NCI-H460 (cell line): ENCODE measurements around the gene SEMA5B. TPM values are rescaled to one million over a fixed set of nuclear protein-coding genes. Genes with fewer than 3 reads are reported as not detected.

Source experiments
- DNase-seq: peaks from one replicate; pipeline ENCODE4 v3.0.0-alpha.2; 2016; ENCODE audit warnings: low read depth; ENCODE audit errors: extremely low read depth
- total RNA-seq: library from RNA; depleted of rRNA; stranded (reverse); fragments of >200 nt; shearing (Covaris generic); gene quantifications from 2 replicates; pipeline ENCODE4 v1.2.3, GENCODE V29; 2014

Gene SEMA5B
- total RNA-seq, 1 experiment from 2014 or later, result 0.07 TPM

DNA sequence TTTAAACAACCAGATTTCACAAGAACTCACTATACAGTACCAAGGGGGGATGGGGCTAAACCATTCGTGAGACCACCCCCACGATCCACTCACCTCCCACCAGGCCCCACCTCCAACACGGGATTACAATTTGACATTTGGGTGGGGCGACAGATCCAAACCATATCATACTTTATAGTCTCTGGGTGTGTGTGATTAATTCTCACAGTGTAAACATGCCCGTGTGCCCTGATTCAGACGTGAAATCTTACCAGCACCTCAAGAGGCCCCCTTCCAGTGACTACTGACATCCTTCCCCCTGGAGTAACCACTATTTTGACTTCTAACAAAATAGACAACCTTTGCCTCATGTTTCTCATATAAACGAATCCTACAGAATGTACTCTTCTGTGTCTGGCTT lies 34.3 kb upstream of the SEMA5B start:
- no peak for DNase-seq

DNA sequence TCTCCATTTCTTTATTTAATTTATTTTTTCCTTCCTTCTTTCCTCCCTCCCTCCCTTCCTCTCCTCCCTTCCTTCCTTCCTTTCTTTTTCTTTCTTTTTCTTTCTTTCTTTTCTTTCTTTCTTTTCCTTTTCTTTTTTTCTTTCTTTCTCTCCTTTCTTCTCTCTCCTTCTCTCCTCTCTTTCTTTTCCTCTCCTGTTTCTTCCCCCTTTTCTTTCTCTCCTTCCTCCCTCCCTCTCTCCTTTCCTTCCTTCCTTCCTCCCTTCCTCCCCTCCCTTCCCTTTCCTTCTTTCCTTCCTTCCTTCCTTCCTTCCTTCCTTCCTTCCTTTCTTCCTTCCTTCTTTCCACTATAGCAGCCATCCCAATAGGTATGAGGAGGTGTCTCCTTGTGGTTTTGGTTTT lies 32.5 kb upstream of the SEMA5B start:
- no peak for DNase-seq

DNA sequence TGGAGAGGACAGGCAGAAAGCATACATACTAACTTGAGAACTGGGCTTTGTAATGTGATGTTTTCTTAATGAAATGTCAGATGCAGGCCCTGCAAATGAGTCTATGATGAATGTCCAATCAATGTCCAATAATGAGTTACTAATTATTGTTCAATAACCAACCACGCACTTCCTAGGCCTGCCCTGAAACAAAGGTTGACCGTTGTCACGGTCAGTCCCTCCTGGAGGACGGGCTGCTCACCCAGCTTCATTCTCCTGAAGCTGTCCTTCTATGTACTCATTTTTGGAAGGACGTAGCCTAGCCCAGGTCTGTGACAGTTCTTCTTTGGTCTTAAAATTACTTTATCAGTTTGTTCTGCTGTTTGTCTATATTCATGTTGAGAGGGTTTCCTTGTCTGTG lies 30.9 kb upstream of the SEMA5B start:
- no peak for DNase-seq

DNA sequence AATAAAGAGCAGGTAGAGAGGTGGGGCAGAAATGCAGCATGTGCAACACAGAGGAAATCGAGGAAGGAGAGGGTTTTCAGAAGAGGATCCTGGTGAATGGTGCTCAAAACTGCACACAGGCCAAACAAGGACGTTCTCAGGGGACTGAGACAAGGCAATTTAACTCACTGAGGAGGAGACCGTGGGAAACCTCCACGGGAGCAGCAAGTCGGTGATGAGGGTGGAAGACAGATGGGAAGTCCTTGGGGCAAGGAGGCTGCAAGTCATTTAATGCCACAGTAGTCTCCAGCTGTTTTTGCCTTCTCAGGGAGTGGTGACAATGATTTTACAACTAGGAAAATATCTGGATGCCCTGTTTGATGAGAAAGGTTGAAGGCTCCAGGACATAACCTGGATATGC lies 27.8 kb upstream of the SEMA5B start:
- DNase-seq, result no peak

DNA sequence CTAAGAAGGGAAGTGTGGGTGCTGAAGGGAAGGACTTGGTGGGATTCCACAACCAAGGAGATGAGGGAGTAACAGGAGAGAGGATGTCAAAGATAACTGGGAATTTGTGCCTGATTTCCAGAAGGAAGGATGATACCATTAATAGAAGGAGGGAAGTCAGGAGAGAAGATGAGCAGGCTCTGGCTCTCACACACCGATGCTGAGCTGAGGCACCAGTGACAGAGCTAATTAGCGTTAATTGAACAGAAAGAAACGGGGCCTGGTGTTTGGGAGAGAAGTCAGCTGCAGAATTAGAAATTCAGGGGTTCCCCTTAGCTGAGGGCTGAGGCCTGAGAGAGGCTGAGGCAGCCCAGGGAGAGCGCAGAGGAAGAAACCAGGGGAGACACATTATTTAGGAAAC lies 27.4 kb upstream of the SEMA5B start:
- no peak for DNase-seq

DNA sequence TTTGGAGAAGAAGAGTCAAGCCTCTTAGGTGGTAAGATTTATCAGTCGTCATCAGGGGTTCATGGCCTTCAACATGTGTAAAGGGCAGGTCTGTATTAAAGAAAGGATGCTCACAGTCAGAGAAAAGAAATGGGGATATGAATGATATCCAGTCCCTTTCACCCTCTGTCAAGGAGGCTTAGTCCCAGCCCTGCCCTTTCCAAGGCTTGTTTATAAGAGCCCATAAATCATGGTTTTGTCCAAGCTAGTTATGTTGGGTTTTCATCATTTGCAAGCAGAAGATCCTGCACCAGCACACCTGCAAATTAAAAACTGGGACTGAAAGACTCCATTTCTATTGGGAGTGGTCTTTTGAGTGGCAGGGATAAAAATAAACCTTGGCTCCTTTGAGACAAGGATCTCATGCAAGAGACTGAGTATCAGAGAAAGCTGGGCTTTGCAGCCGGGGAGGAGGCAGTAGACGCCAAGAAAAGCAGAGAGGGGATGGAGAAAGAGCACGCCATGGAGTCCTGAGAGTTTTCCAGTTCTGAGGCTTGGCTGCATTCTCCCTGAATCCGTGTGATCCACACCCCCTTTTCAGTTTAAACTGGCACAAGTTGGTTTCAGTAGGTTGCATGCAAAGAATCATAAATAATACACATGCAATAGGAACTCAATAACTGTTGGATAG lies 26.7 kb upstream of the SEMA5B start:
- no peak for DNase-seq

DNA sequence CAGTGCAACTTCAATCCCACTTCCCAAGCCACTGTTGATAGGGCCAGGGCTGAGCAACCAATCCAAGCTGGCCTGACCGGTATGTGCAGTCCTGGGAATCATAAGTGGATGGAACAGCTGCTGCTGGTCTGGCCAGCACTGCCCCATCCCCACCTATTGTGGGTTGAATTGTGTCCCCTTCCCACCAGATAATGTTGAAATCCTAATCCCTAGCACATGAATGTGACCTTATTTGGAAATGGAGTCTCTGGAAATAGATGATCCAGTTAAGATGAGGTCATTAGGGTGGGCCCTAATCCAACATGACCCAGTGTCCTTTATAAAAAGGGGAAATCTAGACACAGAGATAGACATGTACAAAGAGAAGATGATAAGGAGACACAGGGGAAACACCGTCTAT lies 25.5 kb upstream of the SEMA5B start:
- no peak for DNase-seq

DNA sequence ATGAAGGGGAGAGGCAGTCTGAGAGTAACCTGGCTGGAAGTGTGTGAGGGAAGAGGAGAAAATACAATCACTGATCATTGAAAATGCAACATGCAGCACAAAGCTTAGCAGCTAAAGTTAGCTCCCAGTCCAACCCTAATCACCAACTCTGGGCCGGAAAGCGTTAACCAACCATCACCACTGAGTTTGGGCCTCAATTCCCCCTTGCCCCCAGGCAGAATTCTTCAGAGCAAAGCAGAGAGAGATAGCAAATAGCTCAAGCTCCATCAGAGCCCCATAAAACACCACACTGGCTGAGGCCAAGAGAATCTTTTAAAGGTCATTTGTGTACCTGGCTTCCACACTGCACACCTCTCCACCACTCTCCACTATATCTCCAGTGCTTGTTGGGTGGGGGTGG lies 23.1 kb upstream of the SEMA5B start:
- no peak for DNase-seq

DNA sequence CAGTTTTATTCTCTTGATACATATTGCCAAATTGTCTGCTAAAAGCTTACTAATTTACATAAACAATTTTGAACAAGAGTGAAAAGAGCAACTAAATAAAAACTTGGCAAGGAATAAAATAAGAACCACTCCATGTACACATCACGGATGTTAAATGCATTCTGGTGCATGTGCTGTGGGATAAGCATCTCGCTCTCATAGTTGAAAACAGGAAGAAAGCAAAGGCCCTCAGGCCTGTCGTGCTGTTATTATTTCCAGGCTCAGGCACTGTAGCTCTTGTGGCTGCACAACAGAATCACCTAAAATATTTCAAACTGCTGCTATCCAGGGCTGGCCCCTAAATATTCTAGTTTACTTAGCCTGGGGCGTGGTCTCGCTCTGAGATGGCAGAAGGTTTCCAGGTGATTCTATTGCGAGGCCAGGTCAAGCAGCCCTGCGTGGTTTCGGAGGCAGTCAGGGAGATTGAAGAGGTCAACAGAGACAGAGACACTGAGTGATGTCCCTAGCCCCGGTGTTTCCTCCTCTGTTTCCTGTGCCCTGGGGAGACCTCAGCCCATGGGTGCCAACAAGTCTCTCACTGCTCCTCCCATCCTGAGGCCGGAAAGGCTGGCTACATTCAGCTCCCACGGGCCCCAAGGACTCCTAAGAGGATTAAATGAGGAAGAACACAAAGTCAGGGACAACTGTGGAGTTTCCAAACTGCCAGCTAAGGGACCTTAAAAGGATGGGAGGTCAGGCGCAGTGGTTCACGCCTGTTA lies 21.1 kb upstream of the SEMA5B start:
- DNase-seq, result no peak

DNA sequence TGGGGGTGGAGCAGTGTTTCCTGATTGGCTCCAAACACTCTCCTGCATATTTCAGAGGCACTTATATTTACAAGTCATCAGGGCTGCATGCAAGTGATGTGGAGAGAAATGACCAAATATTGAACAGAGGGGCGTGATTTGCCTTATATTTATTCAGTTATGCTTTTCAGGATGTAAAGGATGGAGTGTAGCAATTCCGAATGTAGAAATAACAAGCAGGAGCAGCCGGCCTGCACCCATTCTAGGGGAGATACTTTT lies 19.4 kb upstream of the SEMA5B start:
- no peak for DNase-seq

DNA sequence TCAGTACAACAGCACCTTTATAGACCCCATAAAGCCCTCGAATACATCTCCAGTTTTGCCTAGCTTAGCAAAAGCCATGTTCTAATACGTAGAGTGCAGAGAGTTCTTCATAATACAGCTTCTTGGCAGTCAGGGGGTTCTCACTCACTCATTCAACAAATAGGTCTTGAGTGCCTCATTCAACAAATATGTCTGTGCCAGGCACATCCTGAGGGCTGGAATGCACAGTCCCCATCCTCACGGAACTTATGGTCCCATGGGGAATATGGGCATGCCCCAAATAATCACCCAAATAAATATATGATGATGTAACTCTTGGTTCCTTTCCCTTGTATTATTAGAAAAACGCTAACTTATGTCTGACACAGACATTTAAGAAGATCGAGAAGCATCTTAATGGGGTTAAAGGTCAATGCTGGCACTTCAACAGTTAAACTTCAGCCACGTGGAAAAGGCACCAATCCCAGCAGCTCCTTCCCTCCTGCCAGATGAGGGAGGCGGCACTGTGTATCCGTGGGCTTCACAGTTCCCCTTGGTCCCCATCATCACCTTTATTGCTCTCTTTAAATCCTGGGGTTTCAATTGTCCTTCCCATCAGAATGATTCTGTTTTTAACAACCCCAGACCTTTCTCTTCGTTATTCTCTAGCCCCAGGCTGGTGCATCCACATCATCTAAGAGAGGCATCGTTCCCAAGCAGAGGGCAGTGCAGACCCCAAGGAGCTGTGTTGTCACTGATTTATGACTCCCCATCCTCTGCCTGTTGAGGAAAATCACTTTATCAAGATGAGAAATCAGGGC lies 18.9 kb upstream of the SEMA5B start:
- no peak for DNase-seq

DNA sequence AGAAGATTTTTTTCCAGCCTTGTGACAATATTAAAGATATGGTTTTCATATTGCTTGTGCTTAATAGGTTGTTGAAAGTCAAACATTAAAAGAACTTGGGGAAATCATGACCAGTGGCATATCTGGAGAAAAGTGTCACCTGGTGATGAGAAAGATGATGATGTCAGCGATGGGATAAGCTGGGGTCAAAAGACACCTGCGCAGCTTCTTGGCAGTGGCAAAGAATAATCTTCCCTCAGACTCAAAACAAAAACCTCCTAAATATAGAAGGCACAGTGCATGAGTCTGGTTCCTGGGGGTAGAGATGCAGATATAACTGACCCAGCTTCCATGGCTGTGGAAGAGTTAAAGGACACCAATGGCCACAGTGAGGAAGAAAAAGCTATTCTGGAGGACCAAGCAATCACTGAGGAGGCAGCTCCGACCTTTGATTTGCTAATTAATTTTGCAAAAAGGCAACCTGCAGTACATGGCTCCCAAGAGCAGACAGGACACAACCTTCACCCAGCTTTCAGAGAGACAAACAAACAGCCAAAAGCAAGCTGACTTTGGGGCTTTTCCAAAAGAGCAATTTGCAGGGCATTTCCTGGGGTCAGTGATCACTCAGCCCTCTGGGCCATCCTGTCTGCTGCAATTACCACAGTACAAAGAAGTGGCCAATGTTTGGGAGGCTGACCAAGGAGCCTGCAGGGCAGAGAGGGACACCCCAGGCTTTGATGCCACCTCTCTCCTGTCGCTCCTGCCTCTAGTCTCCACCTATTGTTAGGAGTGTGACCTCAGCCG lies 17.6 kb upstream of the SEMA5B start:
- DNase-seq, result no peak

DNA sequence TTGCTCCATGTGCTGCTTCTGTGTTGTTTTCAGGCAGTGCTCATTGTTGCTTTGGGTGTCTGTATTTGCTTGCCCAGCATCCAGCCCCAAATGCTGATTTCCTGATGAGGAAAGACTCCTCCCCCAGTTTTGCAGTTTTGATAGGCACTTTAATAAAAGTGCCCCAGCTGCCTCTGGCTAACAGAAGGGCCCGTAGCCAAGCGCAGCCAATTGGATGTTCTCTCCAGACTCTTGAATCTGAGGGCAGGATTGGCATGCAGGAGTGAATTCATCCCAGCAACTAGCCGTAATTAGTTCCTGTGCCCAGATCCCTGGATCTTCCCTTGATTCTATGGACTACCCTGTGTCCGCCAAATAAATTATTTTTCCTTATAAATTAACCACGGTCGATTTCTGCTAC lies 14.8 kb upstream of the SEMA5B start:
- DNase-seq, result no peak

DNA sequence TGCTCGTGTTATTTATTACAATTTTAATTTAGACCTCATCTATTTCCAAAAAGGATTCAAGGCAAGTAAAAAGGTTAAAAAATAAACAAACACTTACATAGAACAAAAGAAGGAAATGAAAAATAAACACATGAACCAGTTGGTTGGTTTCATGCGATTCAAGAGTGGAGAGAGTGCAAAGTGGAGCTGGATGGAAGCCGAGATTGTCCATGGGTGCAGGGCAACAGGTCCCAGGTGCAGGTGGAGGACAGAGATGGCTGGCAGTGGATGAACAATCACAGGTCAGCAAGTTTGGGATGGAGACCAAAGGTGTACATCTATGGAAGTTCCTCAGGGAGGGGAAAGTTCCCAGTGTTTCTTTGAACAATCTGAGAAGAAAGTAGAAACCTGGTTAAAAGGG lies 11.6 kb upstream of the SEMA5B start:
- DNase-seq, result no peak

DNA sequence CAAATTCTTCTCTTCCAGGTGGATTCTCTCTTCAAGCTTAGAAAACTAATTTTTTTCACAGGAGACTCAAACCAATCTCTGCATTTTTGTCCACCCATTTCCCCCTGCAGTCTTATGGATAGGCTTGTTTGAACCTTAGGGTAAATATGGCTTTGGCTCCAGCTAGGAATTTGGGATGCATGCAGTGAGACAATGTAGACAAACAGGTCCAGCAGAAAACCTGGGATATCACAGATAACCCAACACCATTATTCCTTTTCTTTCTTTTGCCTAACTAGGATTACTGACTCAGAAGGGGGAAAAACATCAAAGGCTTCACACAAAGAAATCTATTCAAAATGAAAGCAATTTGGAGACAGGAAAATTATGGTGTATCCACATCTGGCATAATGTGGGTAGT lies 11.2 kb upstream of the SEMA5B start:
- DNase-seq, result no peak

DNA sequence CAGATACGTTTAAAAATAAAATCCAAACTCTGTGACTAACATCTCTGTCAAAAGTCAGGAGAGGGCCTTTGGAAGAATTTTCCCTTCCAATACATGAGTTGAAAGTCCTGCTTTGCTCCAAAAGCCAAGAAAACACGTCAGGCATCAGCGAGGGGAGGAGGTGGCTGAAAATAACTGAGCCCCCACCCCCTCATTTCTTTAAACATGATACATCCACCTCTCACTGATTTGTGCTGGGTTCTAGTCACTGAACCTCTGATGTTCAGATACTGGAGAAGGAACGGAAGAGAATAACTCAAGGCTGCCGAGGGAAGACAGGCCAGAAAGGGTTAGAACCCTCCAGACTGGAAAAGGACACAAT lies 9.4 kb upstream of the SEMA5B start:
- DNase-seq, result no peak

DNA sequence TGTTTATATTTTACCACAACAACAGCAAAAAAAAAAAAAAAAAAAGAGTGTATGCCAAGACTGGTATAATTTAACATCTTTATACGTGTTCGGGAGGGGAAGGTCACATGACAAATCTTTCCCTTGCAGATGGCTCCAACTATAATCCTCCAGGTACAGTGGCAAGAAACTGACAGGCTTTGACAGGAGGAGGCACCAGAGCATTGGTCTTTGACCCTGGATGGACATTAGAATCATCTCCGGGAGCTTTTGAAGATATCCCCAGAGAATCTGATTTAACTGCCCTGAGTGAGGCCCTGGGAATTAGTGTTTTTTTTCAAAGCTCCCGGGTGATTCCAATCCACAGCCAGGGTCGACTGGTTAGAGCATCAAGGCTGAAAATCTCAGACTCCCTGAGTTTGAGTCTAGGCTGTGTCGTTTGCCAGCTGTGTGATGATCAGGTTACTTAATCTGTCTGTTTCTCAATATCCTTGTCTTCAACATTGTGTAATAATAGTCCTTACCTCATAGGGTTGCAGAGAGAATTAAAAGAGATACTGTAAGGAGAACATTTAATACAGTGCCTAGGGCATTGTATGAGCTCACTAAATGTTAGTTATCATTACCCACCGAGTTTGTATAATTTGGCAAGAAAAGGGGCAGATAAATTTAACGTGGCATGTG lies 8.9 kb upstream of the SEMA5B start:
- no peak for DNase-seq

DNA sequence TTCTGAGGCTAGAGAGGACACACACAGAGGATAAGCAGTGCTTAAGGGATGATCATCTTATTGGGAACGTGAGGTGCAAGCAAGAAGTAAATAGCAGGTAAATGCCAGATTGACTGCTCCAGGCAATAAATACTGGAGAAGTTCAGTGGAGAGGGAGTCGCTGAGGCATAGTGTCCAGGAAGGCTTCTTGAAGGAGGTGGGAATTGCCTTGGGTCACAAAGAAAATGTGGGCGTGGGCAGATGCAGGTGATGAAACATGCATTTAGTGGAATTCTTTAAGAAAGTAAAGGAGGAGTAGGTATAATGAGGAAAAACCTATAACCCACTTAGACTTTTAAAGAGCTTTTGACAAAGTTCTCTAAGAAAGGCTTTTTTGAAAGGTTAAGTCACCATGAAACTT lies 7.4 kb upstream of the SEMA5B start:
- DNase-seq, result no peak

DNA sequence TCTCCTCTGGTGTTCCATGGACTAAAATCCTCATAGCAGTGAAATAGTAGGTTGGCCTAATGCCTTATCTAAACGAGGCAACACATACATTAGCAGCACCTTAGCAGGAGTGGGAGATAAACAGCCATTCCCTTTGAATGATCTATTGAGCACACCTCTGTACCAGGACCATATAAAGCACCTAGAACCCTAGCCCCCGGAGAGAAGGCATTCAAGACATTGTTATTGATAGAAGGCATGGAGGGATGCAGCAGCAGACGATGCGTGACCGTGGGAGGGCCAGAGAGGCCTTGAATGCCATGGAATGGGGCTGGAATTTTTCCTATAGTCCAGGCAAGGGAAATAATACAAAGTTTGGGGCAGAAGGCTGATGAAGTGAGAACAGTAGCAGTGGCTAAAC lies 6.6 kb upstream of the SEMA5B start:
- no peak for DNase-seq

DNA sequence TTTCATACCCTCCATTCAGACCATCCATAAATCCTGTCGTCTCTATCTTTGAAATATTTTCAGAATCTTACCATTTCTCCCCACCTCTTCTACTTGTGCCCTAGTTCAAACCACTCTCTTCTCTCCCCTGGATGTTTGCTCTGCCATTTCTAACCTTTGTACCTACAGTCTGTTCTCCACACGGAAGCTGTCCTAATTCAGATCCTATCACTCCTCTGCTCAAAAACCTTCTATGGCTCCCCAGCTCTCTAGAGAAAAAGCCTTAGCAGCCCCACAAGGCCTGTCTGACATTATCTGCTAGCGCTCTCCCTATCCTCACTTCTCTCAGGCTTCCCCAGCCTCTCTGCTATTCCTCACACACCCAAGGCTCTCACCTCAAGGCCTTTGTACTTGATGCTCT lies 4.5 kb upstream of the SEMA5B start:
- DNase-seq, result no peak

DNA sequence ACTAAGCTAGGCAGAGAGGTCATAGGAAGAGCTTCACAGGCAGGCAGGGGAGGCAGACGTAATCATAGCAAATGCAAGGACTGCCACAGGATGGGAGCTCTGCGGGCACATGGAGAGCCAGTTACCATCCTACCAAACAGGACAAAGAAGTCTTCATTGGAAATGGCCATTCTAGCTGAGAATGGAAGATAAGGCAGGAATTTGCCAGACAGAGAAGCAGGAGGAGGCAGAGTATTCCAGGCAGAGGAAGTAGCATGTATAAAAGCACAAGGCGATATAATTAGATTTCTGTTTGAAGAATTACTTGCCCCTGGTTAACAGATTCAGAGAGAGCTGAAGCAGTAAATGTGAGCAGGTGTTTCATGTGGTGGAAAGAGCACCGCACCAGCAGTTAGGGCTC lies 3.5 kb upstream of the SEMA5B start:
- DNase-seq, result no peak
